CD4-positive, alpha-beta T cell treated with Interleukin-10 for 1 hour (primary cell): Measurements from ENCODE around the gene ST14.
"Not testable (repeated sequence)": the region's sequence is repeated elsewhere in the genome, so short reads cannot be mapped to it uniquely, and the experiment has no call there.

Experiments used
- DNase-seq: peaks from one replicate; pipeline ENCODE4 v3.0.0-alpha.2; 2020

Gene ST14

DNA sequence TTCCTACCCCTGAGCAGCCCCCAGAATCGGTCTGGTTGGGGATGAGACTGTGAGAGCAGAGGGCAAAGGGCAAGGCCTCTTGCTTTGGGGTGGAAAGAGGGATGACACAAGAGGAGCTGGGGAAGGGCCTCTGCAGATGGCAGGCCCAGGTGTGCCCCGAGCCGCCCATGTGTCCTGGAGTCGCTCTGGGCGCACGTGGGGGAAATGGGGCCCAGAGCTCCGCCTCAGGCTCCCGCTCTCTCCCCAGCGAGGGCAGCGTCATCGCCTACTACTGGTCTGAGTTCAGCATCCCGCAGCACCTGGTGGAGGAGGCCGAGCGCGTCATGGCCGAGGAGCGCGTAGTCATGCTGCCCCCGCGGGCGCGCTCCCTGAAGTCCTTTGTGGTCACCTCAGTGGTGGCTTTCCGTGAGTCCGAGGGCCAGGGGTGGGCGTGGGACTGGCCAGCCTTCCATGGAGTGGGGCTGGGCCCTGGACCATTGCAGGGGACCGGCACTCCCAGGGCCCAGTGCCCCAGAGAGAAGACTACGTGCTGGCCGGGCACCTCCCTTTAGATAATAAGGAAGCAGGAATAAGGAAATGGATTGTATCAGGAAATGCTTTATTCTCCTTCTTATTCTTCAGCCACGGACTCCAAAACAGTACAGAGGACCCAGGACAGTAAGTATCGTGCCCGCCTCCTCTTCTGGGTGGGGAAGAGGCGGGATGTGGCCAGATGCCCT is 30.1 kb downstream of the ST14 start:
- no peak for DNase-seq

- DNase-seq, result no peak
These were observed 30.8 kb downstream of the ST14 start for GRCh38 chr11:130190371-130190881.

- no peak for DNase-seq
These were observed 32.3 kb downstream of the ST14 start for GRCh38 chr11:130191896-130192295.

GRCh38 chr11:130192845-130193267 is 33.3 kb downstream of the ST14 start:
- DNase-seq, result no peak

- DNase-seq, result not testable (repeated sequence)
These were observed 34.0 kb downstream of the ST14 start for GRCh38 chr11:130193551-130193950.

DNA sequence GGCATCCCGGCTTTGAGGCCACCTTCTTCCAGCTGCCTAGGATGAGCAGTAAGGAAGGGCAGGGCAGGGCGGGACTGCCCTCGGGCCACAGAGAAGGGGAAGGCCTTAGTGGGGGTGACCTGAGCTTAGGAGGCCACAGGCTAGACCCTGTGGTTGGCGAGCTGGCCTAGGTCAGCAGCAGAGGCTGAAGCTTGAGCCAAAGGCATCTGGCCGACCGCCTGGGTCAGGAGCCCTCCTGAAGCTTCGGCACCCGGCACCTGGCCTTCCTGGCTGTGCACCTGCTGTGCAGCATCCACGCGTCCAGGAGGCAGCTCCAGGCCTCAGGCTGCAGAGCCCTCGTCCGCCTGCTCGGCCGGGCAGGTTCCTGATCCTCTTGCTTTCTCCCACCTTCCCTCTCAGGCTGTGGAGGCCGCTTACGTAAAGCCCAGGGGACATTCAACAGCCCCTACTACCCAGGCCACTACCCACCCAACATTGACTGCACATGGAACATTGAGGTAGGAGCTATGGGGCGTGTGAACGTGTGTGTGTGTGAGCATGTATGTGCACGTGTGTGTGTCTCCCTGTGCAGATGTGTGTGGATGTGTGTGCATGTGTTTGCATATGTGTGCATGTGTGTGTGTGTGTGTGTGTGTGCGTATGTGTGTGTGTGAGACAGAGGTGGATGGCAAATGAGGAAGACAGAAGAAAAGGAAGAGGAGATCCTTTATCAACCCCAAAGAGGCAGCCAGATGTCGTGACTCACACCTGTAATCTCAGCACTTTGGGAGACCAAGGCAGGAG is 34.9 kb downstream of the ST14 start:
- DNase-seq, result no peak

GRCh38 chr11:130197386-130198035 is 37.9 kb downstream of the ST14 start:
- no peak for DNase-seq

DNA sequence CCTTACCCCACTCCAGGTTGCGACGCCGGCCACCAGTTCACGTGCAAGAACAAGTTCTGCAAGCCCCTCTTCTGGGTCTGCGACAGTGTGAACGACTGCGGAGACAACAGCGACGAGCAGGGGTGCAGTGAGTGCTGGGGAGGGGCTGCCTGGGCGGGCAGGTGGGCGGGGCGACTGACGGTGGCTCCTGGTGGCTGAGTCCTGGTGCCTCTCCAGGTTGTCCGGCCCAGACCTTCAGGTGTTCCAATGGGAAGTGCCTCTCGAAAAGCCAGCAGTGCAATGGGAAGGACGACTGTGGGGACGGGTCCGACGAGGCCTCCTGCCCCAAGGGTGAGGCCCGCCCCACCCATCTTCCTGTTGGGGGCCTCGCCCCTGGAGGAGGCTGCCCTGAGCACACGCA is 38.7 kb downstream of the ST14 start:
- no peak for DNase-seq

GRCh38 chr11:130198964-130199363 is 39.4 kb downstream of the ST14 start:
- no peak for DNase-seq

GRCh38 chr11:130199792-130200191 is 40.2 kb downstream of the ST14 start:
- DNase-seq, result no peak

DNA sequence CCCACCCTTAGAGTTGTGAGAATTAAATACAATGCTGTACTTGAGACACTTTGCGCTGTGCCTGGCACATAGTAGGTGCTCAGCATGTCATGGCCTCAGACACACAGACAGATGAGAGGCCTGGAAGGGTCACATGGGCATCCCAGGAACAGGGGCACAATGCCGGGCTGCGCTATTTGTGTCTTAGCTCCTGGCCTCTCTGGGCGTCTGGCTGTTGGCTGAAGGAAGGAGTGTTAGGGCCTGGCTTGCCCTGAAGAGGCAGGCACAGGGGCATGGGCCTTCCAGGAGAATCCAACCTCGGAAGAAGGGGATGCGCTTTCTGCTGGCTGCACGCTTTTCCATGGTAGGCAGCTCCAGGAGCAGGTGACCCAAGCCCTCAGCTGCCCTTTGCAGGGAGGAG is 41.4 kb downstream of the ST14 start:
- no peak for DNase-seq

DNA sequence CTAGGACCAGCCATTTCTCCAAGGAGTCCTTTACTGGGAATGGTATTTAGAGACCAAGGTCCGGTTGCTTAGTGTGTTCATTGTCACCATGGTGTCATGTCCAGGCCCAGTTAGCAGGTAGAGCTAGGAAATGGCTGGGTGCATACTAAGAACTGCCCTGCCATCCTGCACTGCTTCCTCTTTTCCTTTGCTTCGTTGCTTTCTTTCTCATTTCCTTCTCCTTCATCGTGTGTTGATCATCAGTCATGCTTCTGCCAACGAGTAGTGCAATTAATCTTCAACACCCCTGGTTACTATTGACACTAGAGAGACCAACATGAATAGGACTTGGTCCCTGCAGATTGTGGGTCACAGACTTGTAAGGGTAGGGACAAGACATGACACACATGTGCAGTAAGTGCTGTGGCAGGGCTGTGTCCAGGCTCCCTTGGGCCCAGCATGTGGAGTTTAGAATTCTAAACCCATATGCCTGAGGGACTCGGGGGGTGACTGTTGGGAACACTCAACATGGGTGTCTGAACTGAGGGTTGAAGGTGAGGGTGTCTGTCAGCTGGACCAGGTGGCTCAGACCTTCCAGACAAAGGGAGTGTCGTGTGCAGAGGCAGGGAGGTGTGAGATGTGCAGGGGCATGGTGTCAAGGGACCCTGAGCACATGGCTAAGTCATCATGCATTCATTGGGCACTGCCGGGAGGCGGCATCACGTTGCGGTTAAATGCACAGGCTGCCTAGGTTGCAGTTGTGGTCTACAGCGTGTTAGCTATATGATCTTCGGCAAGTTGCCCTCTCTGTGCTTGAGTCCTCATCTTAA is 42.6 kb downstream of the ST14 start:
- no peak for DNase-seq

GRCh38 chr11:130202818-130203689 is 43.5 kb downstream of the ST14 start:
- DNase-seq, result no peak

DNA sequence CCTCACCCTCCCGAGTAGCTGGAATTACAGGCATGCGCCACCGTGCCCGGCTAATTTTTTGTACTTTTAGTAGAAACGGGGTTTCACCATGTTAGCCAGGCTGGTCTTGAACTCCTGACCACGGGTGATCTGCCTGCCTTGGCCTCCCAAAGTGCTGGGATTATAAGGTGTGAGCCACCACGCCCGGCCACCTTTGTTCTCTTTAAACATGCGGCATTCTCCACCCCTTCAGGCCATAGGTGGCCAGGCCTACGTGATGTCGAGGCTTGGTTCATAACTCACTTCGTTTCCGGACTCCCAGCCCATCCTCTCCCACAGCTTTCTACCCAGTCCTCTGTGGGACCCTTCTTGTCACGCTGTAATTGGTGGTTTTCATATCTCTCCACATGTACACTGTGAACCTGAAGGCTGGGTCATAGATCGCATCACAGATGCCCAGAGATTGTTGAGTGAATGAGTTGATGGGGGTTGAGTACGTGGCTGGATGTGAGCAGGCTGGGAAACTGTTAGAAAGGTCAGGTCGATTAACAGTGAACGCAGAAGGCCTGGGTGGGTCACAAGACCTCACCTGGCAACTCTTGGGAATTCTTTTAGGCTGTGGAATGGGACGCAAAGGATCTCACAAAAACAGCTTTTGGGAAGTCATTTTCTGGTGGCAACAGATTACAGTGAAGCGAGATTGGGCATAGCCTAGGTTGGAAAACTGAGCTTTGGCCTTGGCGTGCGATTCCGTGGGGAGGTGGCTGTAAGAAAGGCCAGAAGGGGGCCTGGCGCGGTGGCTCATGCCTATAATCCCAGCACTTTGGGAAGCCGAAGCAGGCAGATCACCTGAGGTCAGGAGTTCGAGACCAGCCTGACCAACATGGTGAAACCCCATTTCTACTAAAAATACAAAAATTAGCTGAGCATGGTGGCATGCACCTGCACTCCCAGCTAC is 44.5 kb downstream of the ST14 start:
- no peak for DNase-seq

GRCh38 chr11:130204703-130205095 is 45.1 kb downstream of the ST14 start:
- no peak for DNase-seq

DNA sequence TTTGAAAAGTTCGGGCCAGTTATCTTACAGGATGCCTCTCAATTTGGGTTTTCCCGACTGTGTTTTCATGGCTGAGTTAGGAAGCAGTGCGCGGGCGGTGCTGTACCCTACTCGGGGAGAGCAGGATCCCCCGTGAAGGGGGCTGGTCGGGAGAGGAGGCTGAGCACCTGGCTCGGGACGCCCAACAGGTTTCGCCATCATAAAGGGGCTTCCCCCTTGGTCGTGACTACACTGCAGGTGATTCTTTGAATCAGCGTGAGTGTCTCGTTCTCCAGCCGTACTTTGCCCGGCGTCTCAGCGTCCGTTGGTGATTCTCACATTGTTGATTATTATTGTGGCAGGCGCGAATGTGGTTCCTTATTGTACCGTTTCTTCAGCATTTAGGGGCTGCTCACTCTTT is 46.6 kb downstream of the ST14 start:
- DNase-seq, result no peak

DNA sequence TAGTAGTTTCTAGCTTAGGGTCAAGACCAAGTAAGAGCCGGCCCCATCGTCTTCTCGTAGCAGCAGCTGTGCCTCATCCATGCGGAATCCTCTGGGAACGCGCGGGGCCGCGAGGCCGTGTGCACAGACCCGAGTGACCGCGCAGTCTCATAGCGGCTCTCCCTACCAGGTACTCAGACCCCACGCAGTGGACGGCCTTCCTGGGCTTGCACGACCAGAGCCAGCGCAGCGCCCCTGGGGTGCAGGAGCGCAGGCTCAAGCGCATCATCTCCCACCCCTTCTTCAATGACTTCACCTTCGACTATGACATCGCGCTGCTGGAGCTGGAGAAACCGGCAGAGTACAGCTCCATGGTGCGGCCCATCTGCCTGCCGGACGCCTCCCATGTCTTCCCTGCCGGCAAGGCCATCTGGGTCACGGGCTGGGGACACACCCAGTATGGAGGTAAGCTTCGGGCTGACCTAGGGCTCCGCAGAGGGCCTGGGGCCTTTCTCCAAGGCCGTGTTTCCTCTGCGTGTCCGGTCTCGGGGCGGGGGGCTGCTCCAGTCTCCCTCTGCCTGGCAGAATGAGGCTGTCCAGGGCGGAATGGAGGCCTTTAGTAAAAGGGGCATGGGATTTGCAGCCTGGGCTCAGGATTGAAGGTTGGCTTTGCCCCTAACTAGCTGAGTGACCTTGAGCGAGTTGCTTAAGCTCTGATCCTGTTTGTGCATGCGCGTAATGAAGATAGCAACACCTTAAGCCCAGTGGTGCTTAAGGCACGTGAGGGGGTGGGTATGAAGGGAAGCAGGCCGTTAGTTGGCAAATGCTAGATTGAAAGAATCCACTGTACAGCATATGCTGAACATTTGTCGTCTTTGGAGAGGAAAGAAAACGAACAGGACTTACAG is 48.9 kb downstream of the ST14 start:
- no peak for DNase-seq

DNA sequence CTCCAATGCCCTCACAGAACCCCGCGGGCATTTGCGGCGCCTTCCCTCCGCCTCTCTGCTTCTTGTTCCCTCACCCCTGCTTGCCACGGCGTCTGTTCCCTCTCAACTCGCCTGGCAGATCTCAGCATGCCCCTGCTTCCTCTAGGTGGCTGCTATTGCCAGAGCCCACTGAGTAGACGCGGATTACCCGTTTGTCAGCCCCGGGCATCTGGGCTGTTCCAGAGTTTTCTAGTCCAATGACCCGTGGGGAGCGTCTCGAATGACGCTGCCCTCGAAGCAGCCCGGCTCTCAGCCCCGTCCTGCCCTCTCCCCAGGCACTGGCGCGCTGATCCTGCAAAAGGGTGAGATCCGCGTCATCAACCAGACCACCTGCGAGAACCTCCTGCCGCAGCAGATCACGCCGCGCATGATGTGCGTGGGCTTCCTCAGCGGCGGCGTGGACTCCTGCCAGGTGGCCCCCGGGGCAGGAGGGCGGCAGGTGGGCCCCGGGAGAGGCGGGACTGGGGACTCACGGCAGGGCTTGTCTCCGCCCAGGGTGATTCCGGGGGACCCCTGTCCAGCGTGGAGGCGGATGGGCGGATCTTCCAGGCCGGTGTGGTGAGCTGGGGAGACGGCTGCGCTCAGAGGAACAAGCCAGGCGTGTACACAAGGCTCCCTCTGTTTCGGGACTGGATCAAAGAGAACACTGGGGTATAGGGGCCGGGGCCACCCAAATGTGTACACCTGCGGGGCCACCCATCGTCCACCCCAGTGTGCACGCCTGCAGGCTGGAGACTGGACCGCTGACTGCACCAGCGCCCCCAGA is 49.7 kb downstream of the ST14 start:
- no peak for DNase-seq
